Activated CD4-positive, alpha-beta T cell treated with anti-CD3 and anti-CD28 coated beads, Interleukin-2, amount 10 ng/mL, durations not matched to agents 7 days and 5 days (primary cell): ENCODE results near the gene CTSW. TPM values are rescaled to one million over a fixed set of nuclear protein-coding genes. Genes with fewer than 3 reads are reported as not detected.
A peak's percentile ranks its signal among the peaks of the same experiment; 100 is the strongest.

Experiments used
- CTCF ChIA-PET: fragments of 350-600 bp; sonication (Branson Sonifier 250); formaldehyde crosslinking; loops from one replicate; lab custom pipeline; 2021; ENCODE audit warnings: antibody characterized with exemption; lab: Charles Lee
- POLR2A ChIA-PET: fragments of 350-600 bp; sonication (Branson Sonifier 250); formaldehyde crosslinking; loops from one replicate; lab custom pipeline; 2021; ENCODE audit warnings: antibody characterized with exemption; lab: Charles Lee
- DNase-seq: peaks from one replicate; pipeline ENCODE4 v3.0.0-alpha.2; 2020
- H3K27ac Mint-ChIP-seq: one replicate; pipeline ENCODE4 v1.8.0; 2021; ENCODE audit warnings: mild to moderate bottlenecking, moderate library complexity, mixed read lengths
- H3K27me3 Mint-ChIP-seq: one replicate; pipeline ENCODE4 v1.8.0; 2021; ENCODE audit warnings: mixed read lengths
- H3K36me3 Mint-ChIP-seq: one replicate; pipeline ENCODE4 v1.8.0; 2021; ENCODE audit warnings: low read depth, mixed read lengths
- H3K4me1 Mint-ChIP-seq: one replicate; pipeline ENCODE4 v1.8.0; 2021; ENCODE audit warnings: mixed read lengths
- H3K4me3 Mint-ChIP-seq: one replicate; pipeline ENCODE4 v1.8.0; 2021; ENCODE audit warnings: mild to moderate bottlenecking, moderate library complexity, mixed read lengths
- H3K9me3 Mint-ChIP-seq: one replicate; pipeline ENCODE4 v1.8.0; 2021; ENCODE audit warnings: mixed read lengths
- total RNA-seq, 2 experiments: library from RNA; stranded (reverse); gene quantifications; one replicate each; pipeline ENCODE4 v1.2.3, GENCODE V29; 2021

CTSW gene
- total RNA-seq, 2 experiments from 2014 or later = 22.9 to 23.6 TPM

DNA sequence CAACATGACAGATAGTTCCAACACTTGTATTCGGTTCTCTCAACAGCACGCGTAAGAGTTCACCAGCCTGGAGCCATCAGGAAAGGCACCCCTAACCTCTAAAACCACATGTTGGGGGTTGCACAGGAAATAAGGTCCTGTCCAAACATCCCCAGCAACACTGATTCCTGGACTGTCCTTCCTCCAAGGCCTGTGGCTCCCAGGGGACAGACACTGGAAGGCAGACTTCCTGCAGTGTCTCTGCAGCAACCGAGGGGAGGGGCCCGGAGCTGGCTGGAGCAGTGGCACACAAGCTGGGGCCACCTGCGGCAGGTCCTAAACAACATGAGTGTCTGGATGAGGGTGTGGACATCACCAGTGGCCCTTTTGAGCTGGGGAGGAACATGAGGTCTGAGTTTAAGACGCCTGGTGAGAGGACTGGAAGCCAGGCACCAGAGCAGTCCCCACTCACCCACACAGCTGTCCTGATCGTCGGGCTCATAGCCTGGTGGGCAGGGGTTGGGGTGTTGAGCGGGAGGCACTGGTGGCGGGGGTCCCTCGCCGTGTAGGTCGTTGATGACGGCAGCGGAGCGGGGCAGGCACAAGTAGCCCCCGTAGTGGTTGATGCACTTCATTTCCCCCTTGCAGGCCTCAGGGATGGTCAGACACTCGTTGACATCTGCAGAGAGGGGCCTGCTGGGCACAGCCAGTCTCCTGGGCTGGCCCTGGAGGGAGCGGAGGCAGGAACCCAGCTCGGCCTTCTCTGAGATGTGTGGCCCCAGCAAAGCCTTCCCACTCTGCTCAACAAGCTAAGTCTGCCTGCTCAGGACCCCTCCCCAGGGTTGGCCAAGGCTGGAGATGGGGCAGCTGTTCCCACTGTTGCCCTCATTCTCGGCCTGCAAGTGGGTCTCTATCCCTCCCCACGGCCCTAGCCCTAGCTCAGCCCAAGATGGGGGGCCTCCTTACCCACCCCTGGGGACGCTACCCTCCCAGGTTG lies 8.6 kb upstream of the CTSW start:
- POLR2A ChIA-PET = interaction anchor here (1.1 kb wide), 1 partner anchor 20 kb away, joined by 3 read pairs; the partner anchor contains the start of gene CCDC85B
- CTCF ChIA-PET = interaction anchor here (0.8 to 25.8 kb wide), 9 partner anchors 11 to 198 kb away, joined by 3 to 590 read pairs (median 4); partner anchors contain the start of genes CCDC85B, CFL1, CTSW and FIBP
- no peak for DNase-seq
- Mint-ChIP-seq H3K9me3 (no peaks in the 10 kb centered on the region), H3K36me3 (peaks cover 8% of the 10 kb centered on the region), H3K27ac (peak overlapping the region; percentile 38), H3K4me1 (peaks cover 36% of the 10 kb centered on the region), H3K4me3 (peak overlapping the region; percentile 13), H3K27me3 (no peaks in the 10 kb centered on the region)

DNA sequence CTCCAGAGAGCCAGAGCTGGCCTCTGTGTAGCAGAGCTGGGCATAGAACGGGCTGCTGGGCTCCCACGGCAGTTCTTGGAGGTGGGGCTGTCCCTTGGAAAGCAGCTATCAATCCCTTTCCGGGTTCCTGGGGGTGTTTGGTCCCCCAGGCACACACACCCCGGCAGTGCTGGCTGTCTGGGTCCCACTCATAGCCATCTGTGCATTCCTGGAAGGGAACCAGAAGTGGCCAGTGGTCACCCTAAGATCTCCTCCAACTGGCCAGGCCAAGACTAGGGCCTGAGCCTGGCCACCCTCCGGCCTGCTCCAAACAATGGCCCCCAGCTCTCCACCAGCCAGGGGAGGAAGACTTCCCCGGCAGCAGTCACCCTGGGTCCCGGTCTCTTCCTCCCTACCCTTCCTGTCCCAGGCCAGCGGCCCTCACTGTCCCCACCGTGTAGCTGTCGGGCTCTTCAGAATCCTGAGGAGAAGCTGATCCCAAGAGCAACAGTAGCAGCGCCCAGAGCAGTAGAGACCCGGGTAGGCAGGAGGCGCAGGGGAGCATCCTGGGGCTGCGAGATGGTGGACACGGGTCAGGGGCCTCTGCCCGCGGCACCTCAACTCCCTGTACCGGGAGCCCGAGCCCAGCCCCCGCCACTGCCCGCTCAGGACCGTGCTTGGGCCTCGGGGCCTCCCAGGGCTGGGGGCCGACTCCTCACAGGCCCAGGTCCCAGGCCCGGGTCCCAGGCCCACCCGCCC lies 7.7 kb upstream of the CTSW start:
- ChIA-PET POLR2A (interaction anchor here (1.1 kb wide), 1 partner anchor 19 kb away, joined by 3 read pairs; the partner anchor contains the start of gene CCDC85B), CTCF (interaction anchor here (0.8 to 25.8 kb wide), 6 partner anchors 12 to 197 kb away, joined by 3 to 590 read pairs (median 5); partner anchors contain the start of genes CCDC85B, CFL1, CTSW and FIBP)
- Mint-ChIP-seq H3K4me1 (peaks cover 36% of the 10 kb centered on the region), H3K27me3 (no peaks in the 10 kb centered on the region), H3K36me3 (peaks cover 7% of the 10 kb centered on the region), H3K27ac (peak overlapping the region; percentile 31), H3K9me3 (no peaks in the 10 kb centered on the region), H3K4me3 (peak overlapping the region; percentile 32)
- DNase-seq = no peak

DNA sequence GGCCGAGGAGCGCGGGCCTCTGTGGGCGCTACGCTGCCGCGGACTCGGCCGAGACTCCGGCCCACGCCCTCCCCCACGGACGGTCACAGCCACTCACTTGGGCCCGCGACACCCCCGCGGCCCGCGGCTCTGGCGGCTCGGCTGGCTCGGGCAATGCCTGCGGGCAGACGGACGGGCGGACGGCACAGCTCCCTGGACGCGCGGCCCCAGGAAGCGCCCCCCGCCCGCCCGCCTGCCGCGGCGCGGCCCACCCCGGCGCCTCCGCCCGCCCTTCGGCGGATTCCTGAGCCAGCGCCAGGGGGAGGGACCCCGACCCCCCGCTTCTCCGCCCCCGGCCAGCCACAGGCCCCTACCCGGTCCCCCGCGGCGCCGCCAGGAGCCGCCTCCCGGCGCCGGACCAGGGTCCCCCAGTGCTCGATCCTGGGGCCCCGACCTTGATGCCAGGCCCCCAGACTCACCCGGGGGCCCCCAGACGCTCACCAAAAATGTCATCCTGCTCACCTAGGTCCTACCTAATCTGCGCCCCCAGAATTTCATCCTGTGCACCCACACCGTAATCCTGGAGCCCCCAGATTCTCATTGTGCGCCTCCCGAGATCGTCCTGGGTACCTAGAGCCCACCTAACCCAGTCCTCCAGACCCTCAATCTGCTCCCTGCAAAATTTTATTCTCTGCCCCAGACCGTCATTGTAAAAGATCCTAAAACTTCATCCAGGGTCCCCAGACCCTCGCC lies 6.9 kb upstream of the CTSW start, which contains the start of gene EFEMP2:
EFEMP2 (minus strand) TSS at position 215 of the 732 bp plus-strand sequence. CDS start 446 bp downstream, outside the sequence.
- Mint-ChIP-seq H3K27me3 (no peaks in the 10 kb centered on the region), H3K36me3 (no peaks in the 10 kb centered on the region), H3K27ac (peak within 1 kb of the TSS; percentile 89), H3K9me3 (no peaks in the 10 kb centered on the region), H3K4me1 (peaks cover 36% of the 10 kb centered on the region), H3K4me3 (peak within 1 kb of the TSS; percentile 81)
- no peak for DNase-seq
- ChIA-PET POLR2A (no interaction called here), CTCF (interaction anchor here (0.6 to 25.8 kb wide), 3 partner anchors 12 to 364 kb away, joined by 4 to 590 read pairs (median 86); partner anchors contain the start of genes CCDC85B, CFL1, CTSW and FIBP)

DNA sequence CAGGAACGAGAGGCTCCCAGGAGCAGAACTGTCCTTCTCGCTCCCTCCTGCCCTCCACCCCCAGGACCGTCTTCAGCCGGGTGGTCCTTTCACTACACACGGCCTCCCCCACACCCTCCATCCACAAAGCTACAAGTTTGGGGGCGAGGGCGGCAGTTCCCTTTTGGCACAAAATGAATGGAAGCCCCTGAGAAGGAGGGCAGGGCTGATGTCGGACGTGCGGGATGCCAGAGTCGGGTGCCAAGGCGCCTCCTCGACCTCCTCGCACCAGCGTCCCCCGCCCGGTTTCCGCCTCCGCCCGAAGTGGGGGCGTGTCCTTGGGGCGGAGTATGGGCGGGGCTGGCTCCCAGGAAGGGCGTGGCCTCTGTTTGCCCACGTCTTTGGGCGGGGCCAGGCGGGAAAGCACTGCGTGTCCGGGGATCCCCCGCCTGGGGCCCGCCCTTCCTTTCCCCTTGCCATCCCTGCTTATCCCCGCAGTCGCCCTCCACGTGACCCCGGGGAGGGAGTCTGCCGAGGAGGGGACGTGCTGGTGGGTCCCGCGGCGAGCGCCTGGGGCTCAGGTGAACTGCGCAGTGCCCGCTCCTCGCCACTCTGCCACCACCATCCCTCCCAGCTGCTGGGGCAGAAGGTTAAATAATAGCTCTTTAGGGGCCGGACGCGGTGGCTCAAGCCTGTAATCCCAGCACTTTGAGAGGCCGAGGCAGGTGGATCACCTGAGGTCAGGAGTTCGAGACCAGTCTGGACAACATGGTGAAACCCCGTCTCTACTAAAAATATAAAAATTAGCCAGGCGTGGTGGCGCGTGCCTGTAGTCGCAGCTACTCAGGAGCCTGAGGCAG lies 6.1 kb upstream of the CTSW start:
- CTCF ChIA-PET = interaction anchor here (0.6 to 25.8 kb wide), 8 partner anchors 8 to 365 kb away, joined by 3 to 590 read pairs (median 4); partner anchors contain the start of genes CCDC85B, CTSW, FIBP and KAT5
- Mint-ChIP-seq H3K4me3 (peak overlapping the region; percentile 81), H3K27ac (peak overlapping the region; percentile 89), H3K4me1 (peaks cover 40% of the 10 kb centered on the region), H3K9me3 (no peaks in the 10 kb centered on the region), H3K36me3 (no peaks in the 10 kb centered on the region), H3K27me3 (no peaks in the 10 kb centered on the region)
- DNase-seq = peak; percentile 95
- POLR2A ChIA-PET = no interaction called here

DNA sequence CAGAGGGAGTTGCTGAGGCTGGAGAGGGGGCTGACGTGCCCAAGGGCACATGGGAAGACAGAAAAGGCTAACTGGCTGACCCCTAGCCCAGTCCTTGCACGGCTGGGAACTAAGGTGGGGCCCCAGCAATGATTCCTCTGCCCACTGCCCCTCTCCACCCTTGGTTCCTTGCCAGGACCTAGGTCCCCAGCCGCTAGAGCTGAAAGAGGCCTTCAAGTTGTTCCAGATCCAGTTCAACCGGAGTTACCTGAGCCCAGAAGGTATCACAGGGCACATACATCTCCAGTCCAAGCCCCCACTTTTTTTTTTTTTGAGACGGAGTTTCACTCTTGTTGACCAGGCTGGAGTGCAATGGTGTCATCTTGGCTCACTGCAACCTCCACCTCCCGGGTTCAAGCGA lies 390 bp downstream of the CTSW start:
- H3K4me3 Mint-ChIP-seq = peak overlapping the region; percentile 54
- H3K9me3 Mint-ChIP-seq = no peaks in the 10 kb centered on the region
- ChIA-PET POLR2A (interaction anchor here (1.2 kb wide), 1 partner anchor 105 kb away, joined by 3 read pairs; no protein-coding TSS in a partner anchor), CTCF (interaction anchor here (0.6 to 25.8 kb wide), 3 partner anchors 8 to 31 kb away, joined by 3 to 590 read pairs (median 590); partner anchors contain the start of genes CCDC85B, CFL1, CTSW and EFEMP2)
- H3K27ac Mint-ChIP-seq = peak overlapping the region; percentile 85
- H3K27me3 Mint-ChIP-seq = no peaks in the 10 kb centered on the region
- peaks cover 14% of the 10 kb centered on the region for H3K36me3 Mint-ChIP-seq
- H3K4me1 Mint-ChIP-seq = peaks cover 46% of the 10 kb centered on the region
- no peak for DNase-seq

DNA sequence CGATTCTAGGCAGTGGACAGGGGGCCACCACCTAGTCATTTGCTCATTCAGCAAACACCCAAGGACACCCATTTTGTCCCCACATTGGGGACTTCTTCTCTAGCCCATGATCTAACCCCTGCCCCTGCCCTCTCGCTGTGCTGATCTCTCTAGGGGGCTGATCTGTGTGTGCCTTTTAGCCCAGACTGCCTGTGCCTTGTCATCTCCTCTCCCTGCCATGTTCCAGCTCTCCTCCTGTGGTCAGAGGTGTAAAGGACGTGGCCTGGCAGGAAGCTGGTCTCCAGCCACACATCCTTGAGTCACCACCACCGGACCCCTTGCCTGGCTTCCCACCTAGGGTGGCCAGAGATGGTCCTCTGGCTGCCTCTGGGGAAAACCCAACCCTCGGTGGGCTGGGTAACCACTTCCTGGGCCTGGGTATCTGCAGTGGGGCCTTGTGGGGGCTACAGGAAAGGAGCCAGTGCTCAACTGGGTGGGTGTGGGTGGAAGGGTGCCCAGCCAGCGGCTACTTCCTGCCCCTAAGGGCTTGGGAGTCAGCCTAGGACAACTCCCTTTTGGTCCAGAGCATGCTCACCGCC lies 1.3 kb downstream of the CTSW start:
- Mint-ChIP-seq H3K27me3 (no peaks in the 10 kb centered on the region), H3K4me3 (no peak overlapping the region), H3K27ac (peak overlapping the region; percentile 71), H3K9me3 (no peaks in the 10 kb centered on the region), H3K4me1 (peaks cover 53% of the 10 kb centered on the region), H3K36me3 (peaks cover 22% of the 10 kb centered on the region)
- ChIA-PET CTCF (interaction anchor here (0.6 to 25.8 kb wide), 5 partner anchors 7 to 173 kb away, joined by 3 to 590 read pairs (median 7); partner anchors contain the start of genes CCDC85B, CFL1, CTSW and EFEMP2), POLR2A (no interaction called here)
- DNase-seq = no peak

DNA sequence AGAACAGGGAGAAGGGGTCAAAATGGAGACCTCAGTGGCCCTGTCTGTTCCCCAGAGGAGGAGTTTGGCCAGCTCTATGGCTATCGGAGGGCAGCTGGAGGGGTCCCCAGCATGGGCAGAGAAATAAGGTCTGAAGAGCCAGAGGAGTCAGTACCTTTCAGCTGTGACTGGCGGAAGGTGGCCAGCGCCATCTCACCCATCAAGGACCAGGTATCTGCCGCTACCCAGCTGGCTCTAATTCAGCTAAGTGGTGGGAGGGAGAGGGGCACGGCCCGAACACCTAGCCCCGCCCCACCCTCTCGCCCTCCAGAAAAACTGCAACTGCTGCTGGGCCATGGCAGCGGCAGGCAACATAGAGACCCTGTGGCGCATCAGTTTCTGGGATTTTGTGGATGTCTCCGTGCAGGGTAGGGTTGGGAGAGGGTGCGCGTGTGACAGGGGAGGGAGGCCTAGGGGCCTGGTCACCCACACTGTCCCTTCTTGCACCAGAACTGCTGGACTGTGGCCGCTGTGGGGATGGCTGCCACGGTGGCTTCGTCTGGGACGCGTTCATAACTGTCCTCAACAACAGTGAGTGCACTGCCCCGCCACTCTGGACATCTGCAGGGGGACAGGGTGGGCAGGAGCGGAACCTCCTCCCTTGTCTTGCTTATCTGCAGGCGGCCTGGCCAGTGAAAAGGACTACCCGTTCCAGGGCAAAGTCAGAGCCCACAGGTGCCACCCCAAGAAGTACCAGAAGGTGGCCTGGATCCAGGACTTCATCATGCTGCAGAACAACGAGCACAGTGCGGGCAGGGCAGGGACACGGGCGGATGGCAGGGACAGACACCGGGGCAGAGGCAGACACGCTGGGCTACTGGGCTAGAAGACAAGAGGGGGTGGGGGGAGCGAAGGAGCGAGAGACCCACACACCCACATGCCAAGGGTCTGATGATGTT lies 2.8 kb downstream of the CTSW start:
- ChIA-PET POLR2A (no interaction called here), CTCF (interaction anchor here (0.9 to 25.8 kb wide), 5 partner anchors 5 to 103 kb away, joined by 3 to 590 read pairs (median 7); partner anchors contain the start of genes CCDC85B, CFL1, CTSW and EFEMP2)
- DNase-seq = no peak
- H3K4me3 Mint-ChIP-seq = no peak overlapping the region
- peaks cover 65% of the 10 kb centered on the region for H3K4me1 Mint-ChIP-seq
- no peaks in the 10 kb centered on the region for H3K9me3 Mint-ChIP-seq
- H3K27ac Mint-ChIP-seq = peak overlapping the region; percentile 72
- H3K27me3 Mint-ChIP-seq = no peaks in the 10 kb centered on the region
- H3K36me3 Mint-ChIP-seq = peaks cover 30% of the 10 kb centered on the region

DNA sequence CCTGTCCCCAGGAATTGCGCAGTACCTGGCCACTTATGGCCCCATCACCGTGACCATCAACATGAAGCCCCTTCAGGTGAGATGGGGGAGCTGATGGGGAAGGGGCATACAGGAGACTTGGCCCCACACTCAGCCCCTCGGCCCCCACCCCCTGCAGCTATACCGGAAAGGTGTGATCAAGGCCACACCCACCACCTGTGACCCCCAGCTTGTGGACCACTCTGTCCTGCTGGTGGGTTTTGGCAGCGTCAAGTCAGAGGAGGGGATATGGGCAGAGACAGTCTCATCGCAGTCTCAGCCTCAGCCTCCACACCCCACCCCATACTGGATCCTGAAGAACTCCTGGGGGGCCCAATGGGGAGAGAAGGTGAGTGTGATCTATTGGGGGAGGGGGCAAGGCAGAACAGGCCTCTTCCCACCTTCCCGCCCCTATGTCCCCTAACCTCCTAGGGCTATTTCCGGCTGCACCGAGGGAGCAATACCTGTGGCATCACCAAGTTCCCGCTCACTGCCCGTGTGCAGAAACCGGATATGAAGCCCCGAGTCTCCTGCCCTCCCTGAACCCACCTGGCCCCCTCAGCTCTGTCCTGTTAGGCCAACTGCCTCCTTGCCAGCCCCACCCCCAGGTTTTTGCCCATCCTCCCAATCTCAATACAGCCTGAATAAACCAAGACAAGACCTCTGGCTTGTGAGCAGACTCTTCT lies 3.6 kb downstream of the CTSW start:
- no peak overlapping the region for H3K4me3 Mint-ChIP-seq
- H3K4me1 Mint-ChIP-seq = peaks cover 67% of the 10 kb centered on the region
- no peak for DNase-seq
- ChIA-PET CTCF (interaction anchor here (2.3 to 24.2 kb wide), 5 partner anchors 14 to 162 kb away, joined by 9 to 590 read pairs (median 22); partner anchors contain the start of genes C11orf68, CFL1, CTSW and EFEMP2), POLR2A (no interaction called here)
- H3K27ac Mint-ChIP-seq = no peak overlapping the region
- H3K36me3 Mint-ChIP-seq = peaks cover 31% of the 10 kb centered on the region
- no peaks in the 10 kb centered on the region for H3K9me3 Mint-ChIP-seq
- H3K27me3 Mint-ChIP-seq = no peaks in the 10 kb centered on the region
